IPS DF 4.7 (cell line): ENCODE results near the gene PAXIP1.

Experiments used
- DNase-seq: peaks from one replicate; pipeline ENCODE4 v3.0.0-alpha.2; 2013; ENCODE audit warnings: low spot score; ENCODE audit errors: extremely low read depth

PAXIP1 gene

GRCh38 chr7:154912871-154913637 lies 89.9 kb downstream of the PAXIP1 start:
- no peak for DNase-seq

- no peak for DNase-seq
Observed at GRCh38 chr7:154911862-154912455, 91.0 kb downstream of the PAXIP1 start.

GRCh38 chr7:154911411-154911810 lies 91.5 kb downstream of the PAXIP1 start:
- DNase-seq, result no peak

- no peak for DNase-seq
Observed at GRCh38 chr7:154910977-154911376, 91.9 kb downstream of the PAXIP1 start.

GRCh38 chr7:154910125-154910524 lies 92.8 kb downstream of the PAXIP1 start:
- no peak for DNase-seq

GRCh38 chr7:154909241-154910105 lies 93.5 kb downstream of the PAXIP1 start:
- DNase-seq, result no peak

DNA sequence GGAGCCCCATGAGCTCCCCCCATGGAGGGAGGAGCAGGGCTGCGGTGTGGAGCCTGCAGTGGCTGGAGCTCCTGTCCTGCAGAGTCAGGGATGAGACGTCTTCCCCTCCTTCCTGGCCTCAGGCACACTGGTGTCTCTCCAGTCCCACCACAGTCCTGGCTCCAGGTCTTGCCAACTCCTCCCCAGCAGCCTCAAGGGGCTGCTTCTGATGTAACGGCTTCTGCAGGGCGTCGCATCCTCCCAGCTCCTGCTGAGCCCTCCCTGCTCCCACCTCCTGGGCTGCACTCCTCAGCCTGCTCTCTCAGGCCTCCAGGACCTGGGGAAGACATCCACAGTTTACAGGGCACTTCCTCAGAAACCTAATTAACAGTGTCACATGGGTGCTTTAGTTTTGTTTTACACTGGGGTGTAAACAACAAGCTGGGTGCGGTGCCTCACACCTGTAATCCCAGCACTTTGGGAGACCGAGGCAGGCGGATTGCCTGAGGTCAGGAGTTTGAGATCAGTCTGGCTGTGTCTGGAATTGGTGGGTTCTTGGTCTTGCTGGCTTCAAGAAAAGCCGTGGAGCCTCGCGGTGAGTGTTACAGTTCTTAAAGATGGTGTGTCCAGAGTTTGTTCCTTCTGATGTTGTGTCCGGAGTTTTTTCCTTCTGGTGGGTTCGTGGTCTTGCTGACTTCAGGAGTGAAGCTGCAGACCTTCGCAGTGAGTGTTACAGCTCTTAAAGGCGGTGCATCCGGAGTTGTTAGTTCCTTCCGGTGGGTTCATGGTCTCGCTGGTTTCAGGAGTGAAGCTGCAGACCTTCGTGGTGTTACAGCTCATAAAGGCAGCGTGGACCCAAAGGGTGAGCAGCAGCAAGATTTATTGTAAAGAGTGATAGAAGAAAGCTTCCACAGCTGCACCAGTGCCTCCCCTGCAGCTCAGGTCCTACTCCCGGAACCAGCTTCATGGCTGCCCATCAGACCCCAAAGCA lies 95.0 kb downstream of the PAXIP1 start:
- DNase-seq, result no peak

DNA sequence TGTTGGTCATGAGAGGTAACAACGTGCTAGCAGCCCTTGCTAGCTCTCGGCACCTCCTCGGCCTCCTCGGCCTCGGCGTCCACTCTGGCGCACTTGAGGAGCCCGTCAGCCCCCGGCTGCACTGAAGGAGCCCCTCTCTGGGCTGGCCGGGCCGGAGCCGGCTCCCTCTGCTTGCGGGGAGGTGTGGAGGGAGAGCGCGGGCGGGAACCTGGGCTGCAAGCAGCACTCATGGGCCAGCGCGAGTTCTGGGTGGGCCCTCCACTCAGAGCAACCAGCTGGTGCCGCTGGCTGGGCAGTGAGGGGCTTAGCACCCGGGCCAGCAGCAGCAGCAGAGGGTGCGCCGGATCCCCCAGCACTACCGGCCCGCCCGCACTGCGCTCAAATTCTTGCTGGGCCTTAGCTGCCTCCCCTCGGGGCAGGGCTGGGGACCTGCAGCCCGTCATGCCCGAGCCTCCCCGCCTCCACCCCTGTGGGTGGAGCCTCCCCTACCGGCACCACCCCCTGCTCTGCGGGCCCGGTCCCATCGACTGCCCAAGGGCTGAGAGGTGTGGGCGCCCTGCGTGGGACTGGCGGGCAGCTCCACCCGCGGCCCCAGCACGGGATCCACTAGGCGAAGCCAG lies 96.1 kb downstream of the PAXIP1 start:
- no peak for DNase-seq

GRCh38 chr7:154906201-154906600 lies 96.7 kb downstream of the PAXIP1 start:
- no peak for DNase-seq

DNA sequence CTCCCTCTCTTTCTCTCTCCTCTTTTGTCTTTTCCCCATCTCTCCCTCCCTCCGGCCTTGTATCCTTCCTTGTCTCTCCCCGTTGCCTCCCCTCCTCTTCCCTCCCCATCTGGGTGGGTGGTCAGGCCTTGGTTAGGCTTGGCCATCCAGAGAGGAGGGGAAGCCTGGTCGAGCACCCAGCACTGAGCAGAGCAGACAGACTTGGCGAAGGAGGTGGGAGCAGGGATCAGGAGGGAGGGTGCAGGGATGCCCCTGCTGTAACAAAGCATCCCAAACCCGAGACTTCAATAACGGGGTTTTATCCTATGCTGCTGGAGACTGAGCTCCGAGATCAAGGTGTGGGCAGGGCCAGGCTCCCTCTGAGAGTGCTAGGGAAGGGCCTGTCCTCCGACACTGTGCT lies 97.3 kb downstream of the PAXIP1 start:
- no peak for DNase-seq

DNA sequence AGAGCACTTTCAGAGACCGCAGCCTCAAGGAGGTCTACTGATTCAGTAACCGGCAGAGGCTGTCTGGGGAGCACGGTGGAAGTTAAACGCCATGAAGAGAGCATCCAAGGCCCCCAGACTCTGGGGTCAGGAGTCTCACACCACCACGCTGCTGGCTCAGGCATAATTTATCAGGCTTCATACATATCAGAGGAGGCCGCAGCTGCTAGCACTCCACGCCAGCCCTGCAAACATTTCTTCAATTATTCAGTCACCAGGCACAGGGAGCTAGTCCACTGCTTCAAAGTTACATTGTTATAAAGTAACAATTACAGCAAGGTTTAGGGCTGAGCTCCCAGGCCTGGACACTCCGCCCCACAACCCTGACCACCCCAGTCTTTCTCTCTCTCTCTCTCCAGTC lies 97.8 kb downstream of the PAXIP1 start:
- DNase-seq, result no peak

DNA sequence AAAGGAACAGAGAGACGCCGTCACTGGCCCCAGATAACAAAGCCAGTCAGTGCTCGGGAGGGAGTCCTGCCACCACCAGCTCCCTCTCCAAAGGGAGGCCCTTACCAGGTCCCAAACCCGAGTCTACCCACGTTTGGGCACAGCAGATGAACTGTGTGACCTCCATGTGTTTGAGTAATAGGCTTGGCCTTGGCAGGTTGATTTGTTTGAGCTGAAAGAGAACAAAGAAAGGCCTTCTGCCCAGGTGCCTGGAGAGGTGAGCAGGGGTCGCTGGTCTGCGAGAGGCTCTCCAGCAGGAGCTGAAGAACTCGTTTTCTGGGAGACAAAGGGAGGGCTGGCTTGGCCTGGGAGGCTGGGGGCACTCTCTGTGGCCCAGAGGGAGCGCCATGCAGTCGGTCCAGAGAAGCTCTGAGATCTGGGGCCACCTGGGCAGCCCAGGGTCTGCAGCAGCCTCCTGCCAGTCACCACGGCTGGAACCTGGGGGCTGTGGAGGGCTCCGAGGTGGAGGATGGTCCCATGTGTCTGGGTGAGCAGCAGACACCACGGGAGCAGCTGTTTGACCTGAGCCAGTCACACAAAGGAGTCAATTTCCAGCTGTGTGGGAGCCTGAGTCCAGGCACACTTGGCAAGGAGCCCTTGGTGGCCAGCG lies 99.7 kb downstream of the PAXIP1 start:
- no peak for DNase-seq

DNA sequence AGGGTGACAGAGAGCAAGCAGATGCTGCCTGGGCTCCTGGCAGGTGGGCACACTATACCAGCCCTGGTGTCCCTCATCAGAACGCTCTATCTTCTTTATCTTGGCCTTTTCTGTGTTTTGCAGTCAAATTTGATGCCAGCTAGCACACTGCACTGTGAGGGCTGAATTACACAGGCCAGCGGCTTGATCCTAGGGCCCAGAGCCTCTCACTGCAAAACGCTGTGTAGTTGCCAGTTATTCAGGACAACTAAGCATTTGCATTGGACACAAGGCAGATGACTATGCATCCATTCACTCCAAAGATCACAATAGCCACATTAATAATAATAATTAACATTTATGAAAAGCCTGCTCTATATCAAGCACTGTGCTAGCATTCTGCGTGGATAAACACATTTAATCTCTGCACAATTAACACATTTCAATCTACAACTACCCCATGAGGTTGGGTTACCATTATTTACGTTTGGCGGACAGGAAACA lies 100.3 kb downstream of the PAXIP1 start:
- DNase-seq, result no peak

GRCh38 chr7:154899862-154900261 lies 103.1 kb downstream of the PAXIP1 start:
- DNase-seq, result no peak

GRCh38 chr7:154898973-154899855 lies 103.7 kb downstream of the PAXIP1 start:
- no peak for DNase-seq

- no peak for DNase-seq
Observed at GRCh38 chr7:154896076-154896475, 106.8 kb downstream of the PAXIP1 start.
